CD4-positive, CD25-positive, alpha-beta regulatory T cell (primary cell): ENCODE measurements around the gene AKAP9. TPM values are rescaled to one million over a fixed set of nuclear protein-coding genes. Genes with fewer than 3 reads are reported as not detected.
"Not testable (repeated sequence)": the region's sequence is repeated elsewhere in the genome, so short reads cannot be mapped to it uniquely, and the experiment has no call there.

ENCODE experiments used
- ATAC-seq, 2 donors: fragments of 150-1000 bp; cut with Tn5 transposase; one replicate each; pipeline ENCODE4 v1.10.0; 2021; ENCODE audit warnings: low read depth in 2 of 2, moderate number of reproducible peaks in 2 of 2, moderate library complexity in 1 of 2
- DNase-seq, 3 donors: peaks; one replicate each; pipeline versions ENCODE4 v3.0.0 to v3.0.0-alpha.2; 2012 to 2022; ENCODE audit warnings: mixed read lengths in 1 of 3
- H3K27ac ChIP-seq: one replicate; pipeline ENCODE4 v1.7.0; 2013; ENCODE audit warnings: mild to moderate bottlenecking, low read length; ENCODE audit not compliant: insufficient read depth, poor library complexity, severe bottlenecking
- H3K27me3 ChIP-seq: one replicate; pipeline ENCODE4 v1.7.0; 2013; ENCODE audit warnings: low read length; ENCODE audit not compliant: control insufficient read depth, insufficient read depth
- H3K36me3 ChIP-seq: one replicate; pipeline ENCODE4 v1.7.0; 2013; ENCODE audit warnings: mild to moderate bottlenecking, low read length, moderate library complexity; ENCODE audit not compliant: control insufficient read depth, insufficient read depth
- H3K4me1 ChIP-seq: 2 replicates; pipeline ENCODE4 v1.7.0; 2013; ENCODE audit warnings: mild to moderate bottlenecking, low read length; ENCODE audit not compliant: insufficient read depth, control insufficient read depth, poor library complexity, severe bottlenecking
- H3K4me3 ChIP-seq: one replicate; pipeline ENCODE4 v1.7.0; 2013; ENCODE audit warnings: low read depth, mild to moderate bottlenecking, low read length, moderate library complexity
- H3K9me3 ChIP-seq, 2 experiments: 1 replicate in 1 of 2; 2 replicates in 1 of 2; pipeline ENCODE4 v1.7.0; 2013; ENCODE audit warnings: low read length in 2 of 2, mild to moderate bottlenecking in 1 of 2, moderate library complexity in 1 of 2; ENCODE audit not compliant: control insufficient read depth in 2 of 2
- H3K27ac Mint-ChIP-seq, 3 donors: one replicate each; pipeline ENCODE4 v1.8.0; 2020 to 2022; ENCODE audit warnings: mild to moderate bottlenecking in 3 of 3, mixed read lengths in 3 of 3, moderate library complexity in 2 of 3
- H3K27me3 Mint-ChIP-seq: one replicate; pipeline ENCODE4 v1.8.0; 2022; ENCODE audit warnings: mild to moderate bottlenecking, mixed read lengths
- H3K36me3 Mint-ChIP-seq: one replicate; pipeline ENCODE4 v1.8.0; 2020; ENCODE audit warnings: mixed read lengths
- H3K4me1 Mint-ChIP-seq, 4 donors: one replicate each; pipeline ENCODE4 v1.8.0; 2020 to 2022; ENCODE audit warnings: mixed read lengths in 4 of 4, mild to moderate bottlenecking in 1 of 4
- H3K4me3 Mint-ChIP-seq, 4 donors: one replicate each; pipeline ENCODE4 v1.8.0; 2020 to 2022; ENCODE audit warnings: mild to moderate bottlenecking in 4 of 4, mixed read lengths in 4 of 4, moderate library complexity in 3 of 4
- H3K9me3 Mint-ChIP-seq, 7 donors: one replicate each; pipeline ENCODE4 v1.8.0; 2020 to 2022; ENCODE audit warnings: mixed read lengths in 7 of 7, mild to moderate bottlenecking in 3 of 7, moderate library complexity in 2 of 7
- polyA plus RNA-seq, 4 donors: library from polyadenylated mRNA; unstranded; fragments of 300-500 nt; fragmentation: Illumina TruSeq; gene quantifications; one replicate each; pipeline ENCODE4 v1.2.3, GENCODE V29; 2021
- total RNA-seq: library from RNA; stranded (reverse); gene quantifications from one replicate; pipeline ENCODE4 v1.2.3, GENCODE V29; 2022

The AKAP9 gene
- total RNA-seq (81.2 TPM), polyA plus RNA-seq (10 to 100 TPM; 12.5 to 20.4 (median 19.6) TPM)

DNA sequence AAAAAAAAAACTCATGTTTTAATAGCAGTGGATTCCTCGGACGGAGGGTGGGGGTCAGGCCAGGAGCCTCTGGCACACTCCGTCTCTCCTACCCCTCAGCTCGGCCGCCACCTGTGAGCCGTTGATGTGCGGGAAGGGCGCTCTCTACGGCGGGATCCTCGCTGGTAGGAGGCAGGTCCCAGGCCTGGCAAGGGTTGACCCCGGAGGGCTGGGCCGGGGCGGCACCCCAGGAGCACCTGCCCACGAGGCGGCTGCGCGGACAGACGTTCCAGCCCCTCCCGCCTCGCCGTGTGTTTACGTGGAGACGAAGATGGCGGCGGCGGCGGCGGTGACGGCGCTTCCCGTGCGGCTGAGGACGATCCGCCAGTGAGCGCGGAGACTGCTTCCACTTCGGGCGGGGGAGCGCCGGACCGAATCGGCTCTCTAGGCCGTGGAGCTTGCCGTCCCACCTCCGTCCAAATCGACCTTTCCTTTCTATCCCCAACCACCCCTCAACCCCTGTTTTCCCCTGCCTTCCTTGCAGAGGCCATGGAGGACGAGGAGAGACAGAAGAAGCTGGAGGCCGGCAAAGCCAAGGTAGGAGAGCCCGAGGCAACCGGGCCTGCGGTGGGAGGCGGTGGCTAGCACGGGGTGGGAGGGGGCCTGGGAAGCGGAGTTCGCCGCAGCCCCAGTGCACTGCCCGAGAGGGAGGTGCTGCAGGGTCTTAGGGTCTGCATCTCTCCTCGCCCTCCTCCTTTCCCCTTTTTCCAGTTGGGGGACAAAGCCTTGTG lies at the start of gene AKAP9:
AKAP9 (plus strand) TSS at position 291 of the 770 bp plus-strand sequence; CDS start at position 529, 238 bp downstream.
- peak within 1 kb of the TSS; percentile 89 to 98 (median 94) for H3K4me3 Mint-ChIP-seq
- no peaks in the 10 kb centered on the region for H3K27me3 ChIP-seq
- H3K36me3 ChIP-seq = no peaks in the 10 kb centered on the region
- peak within 1 kb of the TSS; percentile 98 to 100 (median 99) for H3K27ac Mint-ChIP-seq
- H3K27ac ChIP-seq = peak within 1 kb of the TSS; percentile 90
- ATAC-seq (peak; percentile 90 to 92), DNase-seq (peak; percentile 83 to 93 (median 89))
- H3K36me3 Mint-ChIP-seq = peaks cover 3% of the 10 kb centered on the region
- peaks cover 30% of the 10 kb centered on the region for H3K4me1 ChIP-seq
- H3K9me3 Mint-ChIP-seq = no peaks in the 10 kb centered on the region
- H3K9me3 ChIP-seq = no peaks in the 10 kb centered on the region
- H3K4me1 Mint-ChIP-seq = peaks cover 27 to 58% (median 41%) of the 10 kb centered on the region in 4 donors
- H3K4me3 ChIP-seq = peak within 1 kb of the TSS; percentile 95
- no peaks in the 10 kb centered on the region for H3K27me3 Mint-ChIP-seq

DNA sequence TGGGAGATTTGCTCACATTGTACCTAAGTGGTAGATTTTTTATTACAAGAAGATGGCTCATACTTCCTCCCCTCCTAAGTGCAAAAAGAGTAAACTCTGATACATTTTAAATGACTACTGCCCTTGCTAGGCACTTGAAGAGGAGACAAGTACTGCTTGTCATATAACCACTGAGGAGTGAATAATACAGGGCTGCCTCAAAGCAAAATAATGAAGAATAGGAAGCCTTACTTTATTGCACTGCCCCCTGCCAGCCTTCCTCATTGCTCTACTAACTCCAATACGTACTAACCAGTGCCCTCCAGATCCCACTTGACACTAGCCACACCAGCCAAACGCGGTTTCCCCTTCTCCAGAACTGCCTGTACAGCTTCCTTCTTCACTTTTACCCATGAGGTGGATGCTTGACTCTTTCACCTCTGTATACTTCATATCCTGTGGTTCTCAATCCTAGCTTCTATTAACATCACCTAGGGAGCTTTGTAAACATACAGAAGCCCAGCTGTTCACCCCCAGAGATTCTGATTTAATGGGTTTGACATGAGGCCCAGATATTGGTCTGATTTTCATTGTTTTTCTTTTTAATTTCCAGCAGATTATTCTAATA lies 48.5 kb upstream of the AKAP9 start:
- no peaks in the 10 kb centered on the region for H3K36me3 ChIP-seq
- no peak overlapping the region for H3K4me3 Mint-ChIP-seq
- H3K9me3 ChIP-seq = no peaks in the 10 kb centered on the region

DNA sequence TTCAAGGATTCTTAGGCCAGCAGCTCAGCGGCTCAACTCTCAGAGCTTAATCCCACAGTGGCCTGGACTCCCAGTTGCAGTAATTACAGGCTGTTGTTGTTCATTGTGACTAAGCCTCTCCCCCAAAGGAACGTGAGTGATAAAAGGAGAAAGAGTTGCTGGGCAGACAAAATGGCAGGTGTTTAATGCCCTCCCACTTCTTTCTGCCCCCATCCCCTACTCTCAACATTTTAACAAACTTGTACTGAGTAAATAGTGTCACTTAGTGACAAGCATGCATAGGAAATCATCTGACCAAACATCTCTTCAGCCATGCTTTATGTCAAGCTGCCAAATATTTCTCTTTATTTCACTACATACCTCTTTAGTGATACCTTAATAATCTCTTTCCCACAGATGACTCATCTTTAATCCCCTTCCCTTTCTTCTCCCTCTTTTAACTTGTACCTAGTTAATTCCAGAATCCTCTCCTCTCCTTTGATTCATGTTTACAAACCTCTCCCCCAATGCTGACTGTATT lies 47.8 kb upstream of the AKAP9 start:
- H3K9me3 Mint-ChIP-seq = peaks cover 0 to 3% (median 0%) of the 10 kb centered on the region in 7 donors
- H3K4me3 Mint-ChIP-seq = no peak overlapping the region
- no peaks in the 10 kb centered on the region for H3K4me1 Mint-ChIP-seq
- H3K27me3 ChIP-seq = peaks cover 11% of the 10 kb centered on the region
- peaks cover 40% of the 10 kb centered on the region for H3K27me3 Mint-ChIP-seq
- no peak overlapping the region for H3K27ac ChIP-seq
- H3K36me3 Mint-ChIP-seq = no peaks in the 10 kb centered on the region
- H3K4me1 ChIP-seq = no peaks in the 10 kb centered on the region
- H3K27ac Mint-ChIP-seq = no peak overlapping the region
- H3K36me3 ChIP-seq = no peaks in the 10 kb centered on the region
- ATAC-seq (no peak), DNase-seq (no peak)
- no peaks in the 10 kb centered on the region for H3K9me3 ChIP-seq
- no peak overlapping the region for H3K4me3 ChIP-seq

More for the DNA sequence above, 48.5 kb upstream of the AKAP9 start:
- H3K4me1 ChIP-seq = no peaks in the 10 kb centered on the region
- H3K4me3 ChIP-seq = no peak overlapping the region
- peaks cover 0 to 3% (median 0%) of the 10 kb centered on the region in 7 donors for H3K9me3 Mint-ChIP-seq
- H3K27me3 ChIP-seq = peaks cover 11% of the 10 kb centered on the region
- H3K4me1 Mint-ChIP-seq = no peaks in the 10 kb centered on the region
- no peak for ATAC-seq
- no peak for DNase-seq
- no peaks in the 10 kb centered on the region for H3K36me3 Mint-ChIP-seq
- H3K27me3 Mint-ChIP-seq = peaks cover 40% of the 10 kb centered on the region
- H3K27ac Mint-ChIP-seq = no peak overlapping the region
- no peak overlapping the region for H3K27ac ChIP-seq

DNA sequence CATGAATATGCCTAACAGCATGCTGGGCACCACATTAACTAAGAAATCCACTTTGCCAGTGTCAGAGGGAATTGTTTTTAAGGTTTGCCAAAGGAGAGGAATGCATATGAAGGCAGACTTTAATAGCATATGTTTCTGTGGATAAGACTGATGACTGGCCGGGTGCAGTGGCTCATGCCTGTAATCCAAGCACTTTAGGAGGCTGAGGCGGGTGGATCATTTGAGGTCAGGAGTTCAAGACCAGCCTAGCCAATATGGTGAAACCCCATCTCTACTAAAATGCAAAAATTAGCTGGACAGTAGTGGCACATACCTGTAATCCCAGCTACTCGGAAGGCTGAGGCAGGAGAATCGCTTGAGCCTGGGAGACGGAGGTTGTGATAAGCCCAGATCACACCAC lies 47.0 kb upstream of the AKAP9 start:
- not testable (repeated sequence) for H3K4me1 Mint-ChIP-seq, H3K4me3 ChIP-seq
- peaks cover 18% of the 10 kb centered on the region for H3K27me3 ChIP-seq

DNA sequence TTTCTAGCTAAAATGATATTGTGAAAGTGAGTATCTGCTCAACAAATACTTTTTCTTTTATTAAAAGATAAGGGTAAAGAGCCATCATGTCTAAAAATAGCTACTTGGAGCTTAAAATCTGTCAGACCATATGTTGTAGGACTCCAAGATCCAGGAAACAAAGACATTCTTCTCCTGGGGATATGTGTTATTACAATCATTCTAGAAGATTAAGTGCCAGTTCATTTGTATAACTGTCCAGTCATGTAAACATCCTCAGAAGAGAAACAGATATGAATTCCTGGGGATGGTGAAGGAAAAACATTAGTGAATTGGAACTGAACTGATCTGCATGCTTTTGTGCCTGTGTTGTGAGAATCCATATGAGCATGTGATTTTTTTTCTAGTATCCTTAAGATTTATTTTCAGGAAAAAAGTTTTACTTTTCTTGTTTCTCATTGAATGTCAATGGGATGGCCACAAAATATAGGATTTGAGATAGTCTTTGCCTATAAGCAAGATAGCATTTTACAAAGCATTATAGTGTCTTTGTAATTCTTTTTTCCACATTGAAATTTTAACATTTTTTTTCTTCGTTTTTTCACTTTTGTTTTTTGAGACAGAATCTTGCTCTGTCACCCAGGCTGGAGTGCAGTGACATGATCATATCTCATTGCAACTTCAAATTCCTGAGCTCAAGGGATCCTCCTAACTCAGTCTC lies 45.7 kb upstream of the AKAP9 start:
- Histone ChIP-seq H3K9me3 (no peaks in the 10 kb centered on the region), H3K4me1 (no peaks in the 10 kb centered on the region), H3K36me3 (no peaks in the 10 kb centered on the region), H3K27ac (no peak overlapping the region), H3K4me3 (no peak overlapping the region), H3K27me3 (peaks cover 18% of the 10 kb centered on the region)
- Mint-ChIP-seq H3K27ac (no peak overlapping the region), H3K9me3 (peaks cover 0 to 3% (median 0%) of the 10 kb centered on the region in 7 donors), H3K4me1 (no peaks in the 10 kb centered on the region), H3K4me3 (no peak overlapping the region), H3K27me3 (peaks cover 49% of the 10 kb centered on the region), H3K36me3 (no peaks in the 10 kb centered on the region)
- ATAC-seq (no peak), DNase-seq (no peak)

More for the DNA sequence above, 47.0 kb upstream of the AKAP9 start:
- not testable (repeated sequence) for H3K4me3 Mint-ChIP-seq, H3K27ac ChIP-seq, H3K27ac Mint-ChIP-seq, H3K36me3 Mint-ChIP-seq, DNase-seq, H3K9me3 Mint-ChIP-seq, H3K36me3 ChIP-seq, H3K4me1 ChIP-seq, H3K9me3 ChIP-seq, ATAC-seq
- peaks cover 40% of the 10 kb centered on the region for H3K27me3 Mint-ChIP-seq

DNA sequence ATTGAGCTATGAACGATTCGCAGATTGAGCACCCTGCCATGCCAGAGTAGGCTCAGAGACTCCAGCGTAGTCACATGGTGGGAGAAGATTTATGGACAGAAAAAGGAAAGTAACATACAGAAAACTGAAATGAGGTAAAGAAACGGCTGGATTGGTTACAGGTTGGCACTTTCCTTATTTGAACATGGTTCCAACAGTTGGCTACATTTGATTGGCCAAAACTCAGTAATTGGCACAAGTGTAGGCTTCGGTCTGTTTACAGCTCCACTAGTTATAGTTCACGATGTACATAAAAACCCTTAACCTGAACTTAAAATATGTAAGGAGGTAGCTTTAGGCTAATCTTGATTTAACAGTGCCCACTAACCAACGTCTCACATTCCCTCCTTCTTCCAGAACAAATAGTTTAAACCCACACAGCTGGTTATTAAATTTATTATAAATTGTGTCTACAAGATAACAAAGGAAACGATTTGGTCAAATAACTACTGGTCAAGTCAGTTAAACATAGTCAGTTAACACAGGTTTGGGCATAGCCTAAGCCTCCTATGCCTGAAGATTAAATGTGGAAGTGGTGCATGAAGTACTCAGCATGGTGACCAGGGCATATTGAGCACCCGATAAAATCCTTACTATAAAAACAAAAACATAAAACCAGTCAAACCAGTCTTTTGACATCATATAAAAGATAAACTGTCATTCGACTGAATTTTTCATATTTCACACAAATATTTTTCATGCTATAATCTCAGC lies 42.2 kb upstream of the AKAP9 start:
- no peaks in the 10 kb centered on the region for H3K4me1 Mint-ChIP-seq
- Histone ChIP-seq H3K4me1 (no peaks in the 10 kb centered on the region), H3K4me3 (no peak overlapping the region), H3K27me3 (peaks cover 14% of the 10 kb centered on the region), H3K9me3 (no peaks in the 10 kb centered on the region), H3K27ac (no peak overlapping the region), H3K36me3 (no peaks in the 10 kb centered on the region)
- no peaks in the 10 kb centered on the region for H3K36me3 Mint-ChIP-seq
- H3K27ac Mint-ChIP-seq = no peak overlapping the region
- H3K9me3 Mint-ChIP-seq = peaks cover 0 to 3% (median 0%) of the 10 kb centered on the region in 7 donors
- peaks cover 40% of the 10 kb centered on the region for H3K27me3 Mint-ChIP-seq
- DNase-seq (no peak), ATAC-seq (no peak)
- no peak overlapping the region for H3K4me3 Mint-ChIP-seq

DNA sequence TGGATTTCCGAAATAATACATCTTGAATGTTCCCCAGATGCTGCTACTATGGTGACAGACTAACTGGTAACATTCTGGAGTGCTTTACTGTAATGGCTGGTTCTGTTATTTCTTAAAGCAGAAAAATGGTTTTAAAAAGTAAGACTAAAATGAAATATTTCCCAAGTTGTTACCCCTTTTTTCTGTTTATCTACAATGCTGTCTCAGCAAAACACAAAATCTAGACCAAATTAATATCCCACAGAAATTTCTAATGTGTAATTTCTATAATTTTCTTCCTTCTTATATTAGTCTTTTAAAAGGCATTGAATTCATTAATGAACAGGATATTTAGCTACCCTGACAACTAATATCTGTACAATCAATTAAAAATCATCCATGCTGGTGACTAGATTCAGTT lies 41.1 kb upstream of the AKAP9 start:
- no peak overlapping the region for H3K4me3 ChIP-seq
- no peak overlapping the region for H3K4me3 Mint-ChIP-seq
- H3K9me3 Mint-ChIP-seq = peaks cover 0 to 3% (median 0%) of the 10 kb centered on the region in 7 donors
- no peaks in the 10 kb centered on the region for H3K4me1 ChIP-seq
- ATAC-seq = no peak
- no peak overlapping the region for H3K27ac ChIP-seq
- H3K9me3 ChIP-seq = no peaks in the 10 kb centered on the region
- peaks cover 14% of the 10 kb centered on the region for H3K27me3 ChIP-seq
- no peak overlapping the region for H3K27ac Mint-ChIP-seq
- H3K4me1 Mint-ChIP-seq = no peaks in the 10 kb centered on the region
- no peaks in the 10 kb centered on the region for H3K36me3 Mint-ChIP-seq
- no peaks in the 10 kb centered on the region for H3K36me3 ChIP-seq
- H3K27me3 Mint-ChIP-seq = peaks cover 34% of the 10 kb centered on the region
- DNase-seq = no peak
